Measurements from ENCODE around the gene ABCA7.

Gene ABCA7

GRCh38 chr19:1055886-1056620 lies 16.1 kb downstream of the ABCA7 start:
- no peak for DNase-seq (ENCODE audit: low read depth in 2 of 2)

- DNase-seq (ENCODE audit: low read depth in 2 of 2) = no peak
These were observed 17.4 kb downstream of the ABCA7 start for GRCh38 chr19:1057176-1057855.

- no peak for DNase-seq (ENCODE audit: low read depth in 2 of 2)
These were observed 18.2 kb downstream of the ABCA7 start for GRCh38 chr19:1058112-1058511.

GRCh38 chr19:1060689-1061088 lies 20.8 kb downstream of the ABCA7 start:
- DNase-seq (ENCODE audit: low read depth in 2 of 2) = no peak

- no peak for DNase-seq (ENCODE audit: low read depth in 2 of 2)
These were observed 22.1 kb downstream of the ABCA7 start for GRCh38 chr19:1061987-1062386.

- DNase-seq (ENCODE audit: low read depth in 2 of 2) = no peak
These were observed 22.6 kb downstream of the ABCA7 start for GRCh38 chr19:1062387-1063029.

GRCh38 chr19:1063030-1063908 lies 23.4 kb downstream of the ABCA7 start:
- peak in 1 of 2 donors; percentile 64 for DNase-seq (ENCODE audit: low read depth in 2 of 2)

- no peak for DNase-seq (ENCODE audit: low read depth in 2 of 2)
These were observed 24.2 kb downstream of the ABCA7 start for GRCh38 chr19:1063909-1064660.

GRCh38 chr19:1064661-1065605 lies 25.0 kb downstream of the ABCA7 start:
- DNase-seq (ENCODE audit: low read depth in 2 of 2) = peak in 1 of 2 donors; percentile 69

GRCh38 chr19:1065606-1066109 lies 25.8 kb downstream of the ABCA7 start:
- no peak for DNase-seq (ENCODE audit: low read depth in 2 of 2)

- no peak for DNase-seq (ENCODE audit: low read depth in 2 of 2)
These were observed 26.4 kb downstream of the ABCA7 start for GRCh38 chr19:1066251-1066747.

- peak; percentile 82 to 84 for DNase-seq (ENCODE audit: low read depth in 2 of 2)
These were observed 26.9 kb downstream of the ABCA7 start, which contains the start of gene ARHGAP45 for GRCh38 chr19:1066748-1067340. TSS of gene ARHGAP45 (plus strand) at chr19:1067167. CDS start at chr19:1067406, 239 bp downstream.

- DNase-seq (ENCODE audit: low read depth in 2 of 2) = peak in 1 of 2 donors; percentile 65
These were observed 27.5 kb downstream of the ABCA7 start for GRCh38 chr19:1067341-1067957.

GRCh38 chr19:1068009-1069001 lies 28.4 kb downstream of the ABCA7 start:
- no peak for DNase-seq (ENCODE audit: low read depth in 2 of 2)

- DNase-seq (ENCODE audit: low read depth in 2 of 2) = peak in 1 of 2 donors; percentile 56
These were observed 29.3 kb downstream of the ABCA7 start for GRCh38 chr19:1069009-1069779.

- no peak for DNase-seq (ENCODE audit: low read depth in 2 of 2)
These were observed 30.6 kb downstream of the ABCA7 start for GRCh38 chr19:1070576-1070930.

All from stimulated activated CD8-positive, alpha-beta memory T cell treated with anti-CD3 and anti-CD28 coated beads, Interleukin-15, amount 100 ng/mL, for 48 hours (primary cell).